Fibroblast of pulmonary artery (primary cell): ENCODE measurements around the gene CDC42SE2.

ENCODE experiments used
- DNase-seq: peaks from one replicate; pipeline ENCODE4 v3.0.0-alpha.2; 2010; ENCODE audit warnings: low read depth
- H3K4me3 ChIP-seq: replicated peaks from 2 replicates; pipeline ENCODE4 v1.5.1; 2011; ENCODE audit warnings: low read depth, mild to moderate bottlenecking, control low read depth, low read length, moderate library complexity
- CTCF ChIP-seq: IDR thresholded peaks from 2 replicates; pipeline ENCODE4 v1.5.1; 2011; ENCODE audit warnings: mild to moderate bottlenecking, control low read depth, low read length, inconsistent platforms; ENCODE audit errors: missing control alignments

The CDC42SE2 gene

GRCh38 chr5:131316026-131316425 is 52.2 kb downstream of the CDC42SE2 start:
- no peak for DNase-seq
- H3K4me3 ChIP-seq, result no peak overlapping the region
- TF ChIP-seq CTCF, result no peak

GRCh38 chr5:131316822-131317221 is 53.0 kb downstream of the CDC42SE2 start:
- H3K4me3 ChIP-seq, result no peak overlapping the region
- no peak for TF ChIP-seq CTCF
- no peak for DNase-seq

- no peak overlapping the region for H3K4me3 ChIP-seq
- no peak for DNase-seq
- no peak for TF ChIP-seq CTCF
Observed at GRCh38 chr5:131318455-131318854, 54.6 kb downstream of the CDC42SE2 start.

GRCh38 chr5:131321066-131321465 is 57.2 kb downstream of the CDC42SE2 start:
- no peak for TF ChIP-seq CTCF
- no peak for DNase-seq
- no peak overlapping the region for H3K4me3 ChIP-seq

GRCh38 chr5:131322926-131323325 is 59.1 kb downstream of the CDC42SE2 start:
- DNase-seq, result no peak
- H3K4me3 ChIP-seq, result no peak overlapping the region

GRCh38 chr5:131323378-131323777 is 59.5 kb downstream of the CDC42SE2 start:
- no peak overlapping the region for H3K4me3 ChIP-seq
- no peak for TF ChIP-seq CTCF
- no peak for DNase-seq

More at GRCh38 chr5:131322926-131323325, 59.1 kb downstream of the CDC42SE2 start:
- no peak for TF ChIP-seq CTCF

- TF ChIP-seq CTCF, result no peak
- H3K4me3 ChIP-seq, result no peak overlapping the region
Observed at GRCh38 chr5:131324303-131324702, 60.5 kb downstream of the CDC42SE2 start.

More at GRCh38 chr5:131324303-131324702, 60.5 kb downstream of the CDC42SE2 start:
- DNase-seq, result peak; percentile 35
